Stomach (tissue), 4 donors: ENCODE data around the gene ATRNL1.

Experiments
- CTCF ChIP-seq, 7 experiments: fragments of 450-650 bp in 4 of 7; fragments of 200-600 bp in 3 of 7; sonication (generic) in 3 of 7; IDR thresholded peaks; one replicate each; pipeline ENCODE4 v1.5.1; 2016 to 2019; ENCODE audit warnings: antibody characterized with exemption in 7 of 7, control low read depth in 2 of 7, mild to moderate bottlenecking in 1 of 7
- EP300 ChIP-seq: sonication (generic); formaldehyde crosslinking; IDR thresholded peaks from one replicate; pipeline ENCODE4 v1.6.1; 2017; ENCODE audit warnings: antibody characterized with exemption
- POLR2A ChIP-seq, 4 donors: fragments of 450-650 bp; IDR thresholded peaks; one replicate each; pipeline ENCODE4 v1.6.1; 2016; ENCODE audit warnings: antibody characterized with exemption in 4 of 4, control low read depth in 2 of 4, mild to moderate bottlenecking in 1 of 4, moderate library complexity in 1 of 4
- POLR2AphosphoS5 ChIP-seq, 3 donors: sonication (generic); formaldehyde crosslinking; IDR thresholded peaks; one replicate each; pipeline ENCODE4 v1.6.1; 2016; ENCODE audit warnings: antibody characterized with exemption in 3 of 3

- no peak for TF ChIP-seq CTCF (IDR thresholded peaks at IDR 0.05)
- TF ChIP-seq POLR2A (IDR thresholded peaks at IDR 0.05) = no peak
- TF ChIP-seq EP300 = no peak
- TF ChIP-seq POLR2AphosphoS5 (IDR thresholded peaks at IDR 0.05) = no peak
Observed at GRCh38 chr10:115854740-115855435, 761.7 kb downstream of the ATRNL1 start.
